ENCODE results near the gene FBXO27. TPM values are rescaled to one million over a fixed set of nuclear protein-coding genes. Genes with fewer than 3 reads are reported as not detected.

Gene FBXO27
- total and polyA plus RNA-seq, 2 of the 8 experiments (the other 6 are each of a cell fraction or from before 2014, with no cell fraction given), result 10.9 to 25.5 TPM

DNA sequence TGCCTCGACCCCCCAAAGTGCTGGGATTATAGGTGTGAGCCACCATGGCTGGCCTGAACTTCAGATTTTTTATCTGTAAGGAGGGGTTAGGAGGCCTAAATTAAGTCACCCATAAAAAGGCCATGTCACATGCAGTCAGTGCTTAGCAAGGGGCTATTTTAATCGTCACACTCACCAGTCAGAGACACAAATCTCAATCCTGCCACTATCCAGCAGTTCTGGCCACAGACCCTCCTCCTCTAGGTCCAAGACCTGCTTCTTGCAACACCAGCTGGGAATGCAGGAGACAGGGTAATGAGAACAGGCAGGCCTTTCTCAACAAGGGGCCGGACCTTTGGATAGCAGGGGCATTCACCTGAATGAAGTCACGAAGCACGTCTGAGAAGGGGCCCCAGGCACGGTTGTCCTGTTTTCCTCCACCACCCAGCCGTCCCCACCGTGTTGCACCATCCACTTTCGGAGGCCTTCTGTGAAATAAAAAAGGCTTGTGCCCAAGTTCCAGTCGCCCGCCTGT lies 1.4 kb downstream of the FBXO27 start:
- Histone ChIP-seq H2BK15ac (ENCODE audit: low read length) (peak overlapping the region; percentile 25; the same call in 1 of the 2 replicates), H2AK5ac (ENCODE audit: low read depth, low read length) (no peak overlapping the region), H3K4me1 (replicated peaks in 1 of 4; ENCODE audit: control insufficient read depth in 3 of 4, insufficient read depth in 4 of 4, low read length in 3 of 4) (peaks cover 0 to 6% (median 4%) of the 10 kb centered on the region in 4 experiments; a peak in 5 of 7 replicates), H3K18ac (ENCODE audit: extremely low read depth, low read length) (peak overlapping the region; percentile 4; the same call in 1 of the 2 replicates), H3K23ac (ENCODE audit: insufficient read length) (no peak overlapping the region), H2BK5ac (ENCODE audit: low read depth, low read length) (peak overlapping the region; percentile 30; the same call in 1 of the 2 replicates), H2BK120ac (replicated peaks; ENCODE audit: low read depth, low read length) (no peak overlapping the region), H3K79me2 (ENCODE audit: control insufficient read depth in 1 of 2, insufficient read depth in 2 of 2, low read length in 2 of 2) (no peaks in the 10 kb centered on the region), H4K5ac (ENCODE audit: insufficient read length, low read depth, low read length) (no peak overlapping the region), H4K8ac (ENCODE audit: extremely low read depth, insufficient read depth, low read length) (0 out of 2 replicates have a peak overlapping the region, but pooled peaks have one; percentile 81), H3K23me2 (ENCODE audit: low read depth, low read length) (peaks cover 5% of the 10 kb centered on the region; the same call in 1 of the 2 replicates), H3K36me3 (ENCODE audit: control insufficient read depth in 2 of 4, insufficient read depth in 4 of 4, low read length in 3 of 4) (peaks cover 0 to 28% (median 15%) of the 10 kb centered on the region in 4 experiments; a peak in 7 of 8 replicates), H3K79me1 (ENCODE audit: low read depth, low read length) (no peaks in the 10 kb centered on the region), H3K27me3 (replicated peaks in 1 of 4; ENCODE audit: control insufficient read depth in 3 of 4, extremely low read depth in 1 of 4, insufficient read depth in 3 of 4, low read length in 3 of 4) (no peaks in the 10 kb centered on the region), H3K4me2 (ENCODE audit: insufficient read depth in 1 of 2, low read depth in 2 of 2, low read length in 2 of 2) (peak overlapping the region; percentile 76 to 87), H3K56ac (replicated peaks; ENCODE audit: insufficient read length, low read depth, low read length) (no peak overlapping the region), H3K14ac (ENCODE audit: insufficient read length) (no peak overlapping the region), H3K4ac (replicated peaks; ENCODE audit: insufficient read length, low read depth, low read length) (no peak overlapping the region), H3K27ac (ENCODE audit: low read depth, low read length) (peak overlapping the region; percentile 31; the same call in 1 of the 2 replicates), H3K9ac (replicated peaks in 1 of 4; ENCODE audit: extremely low read depth in 1 of 4, low read depth in 3 of 4, low read length in 3 of 4) (peak overlapping the region in 3 of 4 experiments; percentile 56 to 70 (median 58); a peak in 5 of 7 replicates), H2BK20ac (ENCODE audit: low read length) (no peak overlapping the region), H3K9me3 (ENCODE audit: insufficient read depth in 2 of 2, low read depth in 1 of 2, low read length in 1 of 2) (peaks cover 7 to 8% of the 10 kb centered on the region in 2 experiments; a peak in 2 of 4 replicates), H2AFZ (ENCODE audit: low read length) (0 out of 2 replicates have a peak overlapping the region, but pooled peaks have one; percentile 20), H2BK12ac (ENCODE audit: low read depth, low read length) (0 out of 2 replicates have a peak overlapping the region, but pooled peaks have one; percentile 21), H4K20me1 (replicated peaks in 1 of 2; ENCODE audit: control insufficient read depth in 1 of 2, insufficient read depth in 2 of 2, low read length in 2 of 2) (no peaks in the 10 kb centered on the region), H4K91ac (replicated peaks; ENCODE audit: insufficient read length, low read length) (no peak overlapping the region), H3K4me3 (ENCODE audit: extremely low read depth in 1 of 4, insufficient read depth in 2 of 4, low read depth in 3 of 4, low read length in 4 of 4) (peak overlapping the region; percentile 41 to 91 (median 66))
- no peak for DNase-seq (ENCODE audit: low read depth in 1 of 2, low spot score in 2 of 2)
- POLR2A ChIA-PET (ENCODE audit: partially characterized antibody), result interaction anchor here (0.6 to 2.5 kb wide), 2 partner anchors 10 to 636 kb away, joined by 3 to 14 read pairs; no protein-coding TSS in a partner anchor
- FAIRE-seq, result no peak
- WGBS, 2 experiments (ENCODE audit: extremely low coverage in 1 of 2, insufficient coverage in 1 of 2, insufficient read length in 1 of 2, insufficient replicate concordance in 2 of 2, low coverage in 1 of 2, low lambda C conversion rate in 2 of 2, missing lambda C conversion rate in 1 of 2), result 16% methylated on average over 11 of the region's 11 CpGs; no CpG with 5 or more reads in 1 of the 2 experiments
- CTCF ChIA-PET (ENCODE audit: partially characterized antibody), result interaction anchor here (0.6 to 2.0 kb wide), 3 partner anchors 21 to 307 kb away, joined by 3 to 9 read pairs (median 8); no protein-coding TSS in a partner anchor
- TF ChIP-seq RFX5 (IDR thresholded peaks at IDR 0.05; ENCODE audit: borderline replicate concordance, low read depth, low read length) (no peak), CHD2 (IDR thresholded peaks at IDR 0.05; ENCODE audit: low read length) (no peak), GABPA (IDR thresholded peaks at IDR 0.05; ENCODE audit: borderline replicate concordance, insufficient read depth, low read length) (no peak), RAD21 (IDR thresholded peaks at IDR 0.05 in 1 of 2, conservative IDR thresholded peaks at IDR 0.05 in 1 of 2; ENCODE audit: low read depth in 2 of 2, low read length in 2 of 2) (no peak), POLR2AphosphoS5 (IDR thresholded peaks at IDR 0.05; ENCODE audit: low read depth, low read length) (peak; percentile 55; the same call in 1 of the 2 replicates), ASH2L (IDR thresholded peaks at IDR 0.05; ENCODE audit: low read length) (no peak), POLR2A (IDR thresholded peaks at IDR 0.05; ENCODE audit: control extremely low read depth in 1 of 2, low read depth in 2 of 2, low read length in 2 of 2) (peak in 1 of 2 experiments; percentile 77; a peak in 2 of 3 replicates), CBX8 (IDR thresholded peaks at IDR 0.05; ENCODE audit: borderline replicate concordance, low read depth, low read length) (no peak), SP1 (IDR thresholded peaks at IDR 0.05; ENCODE audit: low read depth, low read length) (no peak; the same call in 1 of the 2 replicates), RBBP5 (IDR thresholded peaks at IDR 0.05; ENCODE audit: borderline replicate concordance, low read depth, low read length) (no peak), TAF1 (IDR thresholded peaks at IDR 0.05; ENCODE audit: low read depth, low read length) (peak; percentile 77), TAF7 (optimal IDR thresholded peaks at IDR 0.05; ENCODE audit: borderline replicate concordance, low read depth, low read length) (peak; percentile 48), BRCA1 (IDR thresholded peaks at IDR 0.05; ENCODE audit: low read depth, low read length) (no peak)

Data from H1 (cell line).